PC-9 (cell line): ENCODE data around the gene OR8D2. TPM values are rescaled to one million over a fixed set of nuclear protein-coding genes. Genes with fewer than 3 reads are reported as not detected.
"Not testable (repeated sequence)": the region's sequence is repeated elsewhere in the genome, so short reads cannot be mapped to it uniquely, and the experiment has no call there.

Source experiments
- BruUV-seq: library from RNA; stranded (reverse); fragments of 400-500 nt; replicated peaks from 2 replicates; lab custom pipeline; 2021; lab: Mats Ljungman, UMichigan
- CTCF ChIA-PET: fragments of 300-600 bp; sonication (Branson Sonifier 250); formaldehyde crosslinking; loops from one replicate; lab custom pipeline; 2022; ENCODE audit warnings: antibody characterized with exemption; lab: Charles Lee
- POLR2A ChIA-PET: fragments of 300-600 bp; sonication (Branson Sonifier 250); formaldehyde crosslinking; loops from one replicate; lab custom pipeline; 2022; ENCODE audit warnings: antibody characterized with exemption; ENCODE audit not compliant: unreplicated experiment; lab: Charles Lee
- DNase-seq, 2 experiments: peaks; one replicate each; pipeline versions ENCODE4 v3.0.0 to v3.0.0-alpha.2; 2015 to 2022; ENCODE audit warnings: mixed read lengths in 1 of 2
- H2AFZ ChIP-seq: fragments of 200-600 bp; sonication (generic); 2 replicates; pipeline ENCODE4 v1.8.1; 2017; ENCODE audit warnings: antibody characterized with exemption
- H3F3A ChIP-seq: fragments of 200-600 bp; sonication (generic); 2 replicates; pipeline ENCODE4 v1.8.1; 2017; ENCODE audit warnings: antibody characterized with exemption, mild to moderate bottlenecking, low read depth; ENCODE audit not compliant: insufficient read depth
- H3K27ac ChIP-seq: fragments of 200-600 bp; sonication (generic); 2 replicates; pipeline ENCODE4 v1.6.1; 2016; ENCODE audit warnings: mixed run types
- H3K27me3 ChIP-seq: fragments of 200-600 bp; sonication (generic); 2 replicates; pipeline ENCODE4 v1.6.1; 2016; ENCODE audit warnings: low read depth, mixed run types; ENCODE audit not compliant: insufficient read depth
- H3K36me3 ChIP-seq: fragments of 200-600 bp; sonication (generic); 2 replicates; pipeline ENCODE4 v1.6.1; 2016; ENCODE audit warnings: low read depth, mixed run types
- H3K4me1 ChIP-seq: fragments of 200-600 bp; sonication (generic); replicated peaks from 2 replicates; pipeline ENCODE4 v1.6.1; 2016; ENCODE audit warnings: mixed run types; ENCODE audit not compliant: insufficient read depth
- H3K4me2 ChIP-seq: fragments of 200-600 bp; sonication (generic); 2 replicates; pipeline ENCODE4 v1.6.1; 2017; ENCODE audit warnings: mixed run types
- H3K4me3 ChIP-seq: fragments of 200-600 bp; sonication (generic); 2 replicates; pipeline ENCODE4 v1.6.1; 2016; ENCODE audit warnings: mixed run types
- H3K79me2 ChIP-seq: fragments of 200-600 bp; sonication (generic); 2 replicates; pipeline ENCODE4 v1.6.1; 2017; ENCODE audit warnings: low read depth, mixed run types
- H3K9me2 ChIP-seq: fragments of 200-600 bp; sonication (generic); 2 replicates; pipeline ENCODE4 v1.8.1; 2017; ENCODE audit warnings: mild to moderate bottlenecking; ENCODE audit not compliant: insufficient read depth
- H3K9me3 ChIP-seq: fragments of 200-600 bp; sonication (generic); 2 replicates; pipeline ENCODE4 v1.8.1; 2016; ENCODE audit warnings: low read depth; ENCODE audit not compliant: insufficient read depth
- H4K20me1 ChIP-seq: fragments of 200-600 bp; sonication (generic); 2 replicates; pipeline ENCODE4 v1.8.1; 2017; ENCODE audit not compliant: insufficient read depth
- CTCF ChIP-seq: fragments of 200-600 bp; sonication (generic); conservative IDR thresholded peaks from 2 replicates; pipeline ENCODE4 v1.6.1; 2017; ENCODE audit warnings: mixed run types, antibody characterized with exemption, mild to moderate bottlenecking, moderate library complexity
- EZH2 ChIP-seq: fragments of 200-600 bp; sonication (generic); IDR thresholded peaks from 2 replicates; pipeline ENCODE4 v1.8.0; 2017; ENCODE audit warnings: antibody characterized with exemption, low read depth
- intact Hi-C: fragments of 100-400 bp; cut with micrococcal nuclease; formaldehyde crosslinking; loops from one replicate; pipeline ENCODE4 v1.10.0; 2022; ENCODE audit not compliant: unreplicated experiment
- total RNA-seq: library from RNA; stranded (reverse); gene quantifications from 2 replicates; pipeline ENCODE4 v1.2.3, GENCODE V29; 2021

Gene OR8D2
- total RNA-seq, 1 experiment from 2014 or later: not detected

- Histone ChIP-seq H3K4me2 (no peak overlapping the region), H3K36me3 (no peaks in the 10 kb centered on the region), H3K27ac (no peak overlapping the region), H3K27me3 (no peaks in the 10 kb centered on the region), H3F3A (no peaks in the 10 kb centered on the region), H4K20me1 (no peaks in the 10 kb centered on the region), H2AFZ (no peak overlapping the region), H3K4me3 (no peak overlapping the region), H3K9me2 (no peaks in the 10 kb centered on the region), H3K4me1 (no peaks in the 10 kb centered on the region), H3K79me2 (no peaks in the 10 kb centered on the region), H3K9me3 (no peaks in the 10 kb centered on the region)
- POLR2A ChIA-PET: no interaction called here
- BruUV-seq: no TSS peak
- DNase-seq: no peak
- TF ChIP-seq CTCF: no peak
- TF ChIP-seq EZH2: no peak
- intact Hi-C loops: no loop called here
- CTCF ChIA-PET: no interaction called here
Measured at GRCh38 chr11:124274000-124274399, 46.0 kb downstream of the OR8D2 start.

DNA sequence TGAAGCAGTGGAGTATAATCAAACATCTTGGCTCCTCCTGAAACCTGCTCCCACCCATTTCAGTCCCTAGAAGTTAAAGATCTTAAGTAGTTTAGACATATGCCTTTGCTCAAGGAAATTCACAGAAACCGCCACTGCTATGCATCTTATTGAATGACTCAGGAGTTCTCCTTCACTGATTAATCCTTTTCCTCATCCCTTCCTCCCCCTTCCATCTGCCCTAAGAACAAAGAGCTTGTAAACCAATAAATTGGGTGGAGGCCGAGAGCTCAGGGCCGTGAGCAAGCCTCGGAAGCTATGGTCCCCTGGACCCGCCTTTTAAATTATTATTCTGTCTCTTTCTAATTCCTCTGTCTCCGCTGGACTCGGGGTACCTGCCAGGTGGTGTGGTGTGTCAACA lies 49.1 kb downstream of the OR8D2 start:
- H3K27me3 ChIP-seq, H3K36me3 ChIP-seq, H3K4me2 ChIP-seq, H3K27ac ChIP-seq, BruUV-seq, H3K79me2 ChIP-seq, DNase-seq, intact Hi-C loops, H3K4me1 ChIP-seq, H2AFZ ChIP-seq, H3K9me3 ChIP-seq, POLR2A ChIA-PET, H3K4me3 ChIP-seq, H3F3A ChIP-seq, H4K20me1 ChIP-seq, H3K9me2 ChIP-seq, CTCF ChIA-PET: not testable (repeated sequence)

Other genes with a start within 250 kb of the OR8D2 start
- gene VWA5A, start 204.7 kb downstream of the OR8D2 start, total RNA-seq: 1.9 and 2.7 TPM in 2 replicates
- gene OR10D3, start 136.9 kb downstream of the OR8D2 start, total RNA-seq: not detected in 2 replicates
- gene OR8G1, start 79.1 kb downstream of the OR8D2 start, total RNA-seq: not detected in 2 replicates
- not detected in 2 replicates for gene OR8G5, start 63.8 kb downstream of the OR8D2 start, total RNA-seq
- not detected in 2 replicates for gene OR8D1, start 6.2 kb downstream of the OR8D2 start, total RNA-seq
- not detected in 2 replicates for gene OR8B2, start 64.3 kb upstream of the OR8D2 start, total RNA-seq
- not detected in 2 replicates for gene OR8B3, start 78.8 kb upstream of the OR8D2 start, total RNA-seq
- not detected in 2 replicates for gene OR8B4, start 104.7 kb upstream of the OR8D2 start, total RNA-seq
- not detected in 2 replicates for gene OR8B8, start 125.5 kb upstream of the OR8D2 start, total RNA-seq
- not detected in 2 replicates for gene OR8B12, start 223.5 kb upstream of the OR8D2 start, total RNA-seq
- not detected in 2 replicates for gene OR8A1, start 249.8 kb upstream of the OR8D2 start, total RNA-seq